ENCODE measurements around the gene HK1.

- TF ChIP-seq CTCF (conservative IDR thresholded peaks at IDR 0.05 in 1 of 2, IDR thresholded peaks at IDR 0.05 in 1 of 2; ENCODE audit: low read depth in 1 of 2, low read length in 2 of 2) (no peak), EZH2 (IDR thresholded peaks at IDR 0.05; ENCODE audit: low read length, missing control alignments) (no peak)
Observed at GRCh38 chr10:69324583-69324982, 46.3 kb downstream of the HK1 start.
